BLaER1 treated with 17β-estradiol and CSF1 and Interleukin-3, amounts not matched to agents 10 nM and 100 nM (cell line): ENCODE results near the gene PPDPF.
A peak's percentile ranks its signal among the peaks of the same experiment; 100 is the strongest.
"Not testable (repeated sequence)": the region's sequence is repeated elsewhere in the genome, so short reads cannot be mapped to it uniquely, and the experiment has no call there.

Experiments
- H3K27ac ChIP-seq, 11 experiments: shearing (Covaris generic); formaldehyde crosslinking; 2 replicates each; pipeline ENCODE4 v1.8.1; 2022
- H3K27me3 ChIP-seq, 11 experiments: shearing (Covaris generic); formaldehyde crosslinking; 2 replicates each; pipeline ENCODE4 v1.8.1; 2022
- H3K36me3 ChIP-seq, 11 experiments: shearing (Covaris generic); formaldehyde crosslinking; 2 replicates each; pipeline ENCODE4 v1.8.1; 2022
- H3K4me1 ChIP-seq, 10 experiments: shearing (Covaris generic); formaldehyde crosslinking; 2 replicates each; pipeline ENCODE4 v1.8.1; 2022
- H3K4me2 ChIP-seq, 11 experiments: shearing (Covaris generic); formaldehyde crosslinking; 2 replicates each; pipeline ENCODE4 v1.8.1; 2022
- H3K4me3 ChIP-seq, 10 experiments: shearing (Covaris generic); formaldehyde crosslinking; 2 replicates each; pipeline ENCODE4 v1.8.1; 2022
- H3K9ac ChIP-seq, 11 experiments: shearing (Covaris generic); formaldehyde crosslinking; 2 replicates each; pipeline ENCODE4 v1.8.1; 2022
- H3K9me3 ChIP-seq, 11 experiments: shearing (Covaris generic); formaldehyde crosslinking; replicated peaks in 1 of 11; 2 replicates each; pipeline ENCODE4 v1.8.1; 2022
- H4K20me1 ChIP-seq, 11 experiments: shearing (Covaris generic); formaldehyde crosslinking; 2 replicates each; pipeline ENCODE4 v1.8.1; 2022
- Cebpa-rat ChIP-seq, 11 experiments: shearing (Covaris generic); IDR thresholded peaks; 2 replicates each; pipeline ENCODE4 v1.8.1; 2022

The PPDPF gene

GRCh38 chr20:63555661-63556381 is 35.3 kb downstream of the PPDPF start:
- TF ChIP-seq Cebpa-rat (IDR thresholded peaks at IDR 0.05): no peak
- H4K20me1 ChIP-seq: peaks cover 15 to 70% (median 57%) of the 10 kb centered on the region in 11 experiments; a peak in 21 of 22 replicates
- H3K4me2 ChIP-seq: peak overlapping the region in 9 of 11 experiments; percentile 94 to 100 (median 99); a peak in 17 of 22 replicates
- peaks cover 0 to 5% (median 0%) of the 10 kb centered on the region in 11 experiments; a peak in 2 of 22 replicates for H3K36me3 ChIP-seq
- H3K9ac ChIP-seq: peak overlapping the region in 1 of 11 experiments; percentile 79; a peak in 1 of 22 replicates
- no peak overlapping the region; a peak in 1 of 20 replicates for H3K4me3 ChIP-seq
- H3K9me3 ChIP-seq: no peaks in the 10 kb centered on the region
- peaks cover 22 to 53% (median 44%) of the 10 kb centered on the region in 10 experiments for H3K4me1 ChIP-seq
- no peak overlapping the region for H3K27ac ChIP-seq
- H3K27me3 ChIP-seq: peaks cover 54 to 87% (median 64%) of the 10 kb centered on the region in 11 experiments

DNA sequence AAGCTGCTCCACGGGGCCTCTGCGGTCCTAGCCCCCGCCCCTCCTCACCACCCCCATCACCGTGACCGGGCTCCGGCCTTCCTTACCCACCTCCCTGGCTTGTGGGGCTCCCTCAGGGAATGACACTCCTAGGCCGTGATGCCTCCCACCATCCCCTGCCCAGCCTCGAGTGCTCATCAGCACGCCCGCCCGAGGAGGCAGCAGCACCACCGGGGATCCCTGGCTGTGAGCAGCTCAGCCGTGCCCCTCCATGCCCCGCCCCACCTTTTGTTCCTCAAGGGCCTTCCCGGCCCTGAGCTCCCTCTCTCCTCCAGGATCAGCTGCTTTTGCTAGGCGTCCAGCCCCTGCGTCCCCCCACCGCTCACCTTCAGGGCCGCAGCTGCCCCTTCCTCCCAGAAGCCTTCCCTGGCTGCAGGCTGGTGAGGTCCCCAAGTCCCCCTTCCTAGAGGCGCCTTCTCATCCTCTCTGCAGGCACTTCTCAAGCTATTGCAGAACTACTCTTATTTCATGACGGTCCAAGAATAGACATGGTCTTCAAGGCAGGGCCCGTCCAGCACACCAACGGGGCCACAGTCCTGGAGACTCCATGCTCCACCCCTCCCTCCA is 36.4 kb downstream of the PPDPF start:
- peaks cover 0 to 5% (median 0%) of the 10 kb centered on the region in 11 experiments; a peak in 2 of 22 replicates for H3K36me3 ChIP-seq
- H3K4me3 ChIP-seq: no peak overlapping the region
- peaks cover 54 to 87% (median 64%) of the 10 kb centered on the region in 11 experiments for H3K27me3 ChIP-seq
- H3K27ac ChIP-seq: no peak overlapping the region
- no peaks in the 10 kb centered on the region for H3K9me3 ChIP-seq
- H3K4me1 ChIP-seq: peaks cover 22 to 56% (median 49%) of the 10 kb centered on the region in 10 experiments
- peaks cover 27 to 78% (median 61%) of the 10 kb centered on the region in 11 experiments; a peak in 21 of 22 replicates for H4K20me1 ChIP-seq
- no peak for TF ChIP-seq Cebpa-rat (IDR thresholded peaks at IDR 0.05)
- H3K9ac ChIP-seq: no peak overlapping the region
- no peak overlapping the region for H3K4me2 ChIP-seq

GRCh38 chr20:63557481-63557891 is 36.9 kb downstream of the PPDPF start:
- Histone ChIP-seq H3K4me1 (peaks cover 23 to 56% (median 49%) of the 10 kb centered on the region in 10 experiments), H3K27ac (no peak overlapping the region), H3K4me2 (no peak overlapping the region), H4K20me1 (peaks cover 32 to 78% (median 62%) of the 10 kb centered on the region in 11 experiments), H3K36me3 (peaks cover 0 to 5% (median 0%) of the 10 kb centered on the region in 11 experiments; a peak in 2 of 22 replicates), H3K4me3 (no peak overlapping the region), H3K9ac (no peak overlapping the region), H3K9me3 (no peaks in the 10 kb centered on the region), H3K27me3 (peaks cover 54 to 87% (median 64%) of the 10 kb centered on the region in 11 experiments)
- no peak for TF ChIP-seq Cebpa-rat (IDR thresholded peaks at IDR 0.05)

DNA sequence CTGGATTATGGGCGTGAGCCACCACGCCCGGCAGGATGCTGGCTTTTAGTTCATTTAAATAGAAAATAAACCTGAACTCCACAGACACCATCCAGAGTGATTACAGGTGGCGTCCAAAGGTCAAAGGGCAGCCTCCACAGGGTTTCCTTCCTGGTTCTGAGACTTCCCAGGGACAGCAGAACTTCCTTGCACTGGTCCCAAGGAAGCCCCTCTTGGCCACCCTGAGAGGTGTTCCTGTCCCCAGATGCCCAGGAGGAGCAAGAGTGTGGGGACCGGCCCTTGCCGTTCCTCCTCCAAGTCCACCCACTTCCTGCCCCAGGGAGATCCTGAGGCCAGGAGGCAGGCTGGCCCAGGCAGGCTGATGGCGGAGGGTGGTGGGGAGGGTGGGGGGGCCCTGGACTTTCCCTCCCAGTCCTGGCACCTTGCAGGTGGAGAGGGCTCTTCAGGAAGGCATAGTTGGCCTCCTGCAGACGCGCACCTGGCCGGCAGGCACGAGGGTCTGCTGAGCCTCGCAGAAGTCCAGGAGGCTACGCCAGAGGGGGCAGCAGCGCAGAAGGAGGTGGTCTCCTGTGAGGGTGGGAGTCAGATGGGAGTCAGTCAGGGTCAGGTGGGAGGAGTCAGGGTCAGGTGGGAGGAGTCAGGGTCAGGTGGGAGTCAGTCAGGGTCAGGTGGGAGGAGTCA is 38.4 kb downstream of the PPDPF start:
- H3K9me3 ChIP-seq: no peaks in the 10 kb centered on the region
- no peak overlapping the region for H3K4me2 ChIP-seq
- H3K9ac ChIP-seq: no peak overlapping the region
- peaks cover 25 to 58% (median 52%) of the 10 kb centered on the region in 10 experiments for H3K4me1 ChIP-seq
- H3K27me3 ChIP-seq: peaks cover 68 to 89% (median 78%) of the 10 kb centered on the region in 11 experiments
- H3K4me3 ChIP-seq: no peak overlapping the region
- peaks cover 0 to 9% (median 0%) of the 10 kb centered on the region in 11 experiments; a peak in 2 of 22 replicates for H3K36me3 ChIP-seq
- no peak overlapping the region for H3K27ac ChIP-seq
- H4K20me1 ChIP-seq: peaks cover 46 to 84% (median 70%) of the 10 kb centered on the region in 11 experiments
- TF ChIP-seq Cebpa-rat (IDR thresholded peaks at IDR 0.05): no peak

GRCh38 chr20:63559485-63560332 is 39.1 kb downstream of the PPDPF start:
- not testable (repeated sequence) for H3K9ac ChIP-seq, H3K4me3 ChIP-seq, H3K9me3 ChIP-seq, H3K4me2 ChIP-seq, H3K27ac ChIP-seq
- Histone ChIP-seq H3K27me3 (peaks cover 69 to 89% (median 79%) of the 10 kb centered on the region in 11 experiments), H3K36me3 (peaks cover 0 to 16% (median 0%) of the 10 kb centered on the region in 11 experiments; a peak in 2 of 22 replicates), H3K4me1 (peaks cover 19 to 54% (median 48%) of the 10 kb centered on the region in 10 experiments), H4K20me1 (peaks cover 49 to 85% (median 71%) of the 10 kb centered on the region in 11 experiments)

DNA sequence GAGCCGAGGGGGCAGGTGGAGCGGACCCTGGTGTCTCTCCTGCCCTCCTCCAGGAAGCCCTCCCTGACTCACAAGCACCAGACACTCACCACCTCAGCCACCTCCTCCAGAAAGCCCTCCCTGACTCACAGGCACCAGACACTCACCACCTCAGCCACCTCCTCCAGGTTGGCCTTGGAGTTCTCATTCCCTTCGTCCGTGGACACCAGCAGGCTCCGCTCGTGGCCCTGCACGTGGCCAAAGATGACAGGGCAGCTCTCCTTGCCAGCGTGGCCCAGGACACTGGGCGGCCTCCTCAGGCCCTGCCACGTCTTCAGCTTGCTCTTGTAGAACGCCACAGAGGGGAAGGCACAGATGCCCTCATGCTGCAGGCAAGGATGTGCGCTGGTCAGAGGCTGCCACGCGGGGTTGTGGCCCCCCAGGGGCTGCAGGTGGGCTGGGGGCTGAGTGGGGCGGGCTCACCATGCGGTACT is 39.8 kb downstream of the PPDPF start:
- H3K27ac ChIP-seq: no peak overlapping the region
- peaks cover 50 to 85% (median 71%) of the 10 kb centered on the region in 11 experiments for H4K20me1 ChIP-seq
- H3K4me2 ChIP-seq: peak overlapping the region in 1 of 11 experiments; percentile 99; a peak in 2 of 22 replicates
- peaks cover 0 to 16% (median 0%) of the 10 kb centered on the region in 11 experiments; a peak in 2 of 22 replicates for H3K36me3 ChIP-seq
- no peak overlapping the region for H3K4me3 ChIP-seq
- peaks cover 69 to 89% (median 79%) of the 10 kb centered on the region in 11 experiments for H3K27me3 ChIP-seq
- H3K9ac ChIP-seq: no peak overlapping the region
- peaks cover 13 to 47% (median 41%) of the 10 kb centered on the region in 10 experiments for H3K4me1 ChIP-seq
- no peaks in the 10 kb centered on the region for H3K9me3 ChIP-seq
- no peak for TF ChIP-seq Cebpa-rat (IDR thresholded peaks at IDR 0.05)

- Histone ChIP-seq H3K36me3 (peaks cover 0 to 17% (median 0%) of the 10 kb centered on the region in 11 experiments; a peak in 2 of 22 replicates), H3K9ac (no peak overlapping the region), H3K4me3 (no peak overlapping the region), H3K4me2 (peak overlapping the region in 8 of 11 experiments; percentile 77 to 99 (median 96); a peak in 14 of 22 replicates), H3K4me1 (peaks cover 13 to 41% (median 34%) of the 10 kb centered on the region in 10 experiments), H3K27me3 (peaks cover 69 to 89% (median 79%) of the 10 kb centered on the region in 11 experiments), H3K9me3 (no peaks in the 10 kb centered on the region), H4K20me1 (peaks cover 53 to 85% (median 71%) of the 10 kb centered on the region in 11 experiments), H3K27ac (no peak overlapping the region)
- no peak for TF ChIP-seq Cebpa-rat (IDR thresholded peaks at IDR 0.05)
Measured at GRCh38 chr20:63560856-63561609, 40.5 kb downstream of the PPDPF start.
